Omental fat pad (tissue), 4 donors: ENCODE measurements around the gene MAP3K5. TPM values are rescaled to one million over a fixed set of nuclear protein-coding genes. Genes with fewer than 3 reads are reported as not detected.

Source experiments
- ATAC-seq: fragments of 150-250 bp; one replicate; pipeline ENCODE4 v1.9.1; 2016; ENCODE audit warnings: mild to moderate bottlenecking, moderate library complexity; ENCODE audit not compliant: low FRiP score
- DNase-seq: peaks from one replicate; pipeline ENCODE4 v3.0.0-alpha.2; 2019; ENCODE audit warnings: low spot score
- total RNA-seq, 4 donors: library from RNA; depleted of rRNA; stranded (reverse); fragments of >200 nt; gene quantifications; one replicate each; pipeline ENCODE4 v1.1.0, GENCODE V29; 2016
- TF ChIP-seq, protein P1 (sequence below), 3 donors: fragments of 450-650 bp; IDR thresholded peaks; one replicate each; pipeline ENCODE4 v1.5.1; 2016 to 2017; ENCODE audit warnings: antibody characterized with exemption in 3 of 3, mild to moderate bottlenecking in 3 of 3, moderate library complexity in 2 of 3

The MAP3K5 gene
- total RNA-seq, 4 donors from 2014 or later, result 31.4 to 53.0 (median 47.2) TPM

- ATAC-seq (no peak), DNase-seq (no peak)
- TF ChIP-seq, protein P1, sequence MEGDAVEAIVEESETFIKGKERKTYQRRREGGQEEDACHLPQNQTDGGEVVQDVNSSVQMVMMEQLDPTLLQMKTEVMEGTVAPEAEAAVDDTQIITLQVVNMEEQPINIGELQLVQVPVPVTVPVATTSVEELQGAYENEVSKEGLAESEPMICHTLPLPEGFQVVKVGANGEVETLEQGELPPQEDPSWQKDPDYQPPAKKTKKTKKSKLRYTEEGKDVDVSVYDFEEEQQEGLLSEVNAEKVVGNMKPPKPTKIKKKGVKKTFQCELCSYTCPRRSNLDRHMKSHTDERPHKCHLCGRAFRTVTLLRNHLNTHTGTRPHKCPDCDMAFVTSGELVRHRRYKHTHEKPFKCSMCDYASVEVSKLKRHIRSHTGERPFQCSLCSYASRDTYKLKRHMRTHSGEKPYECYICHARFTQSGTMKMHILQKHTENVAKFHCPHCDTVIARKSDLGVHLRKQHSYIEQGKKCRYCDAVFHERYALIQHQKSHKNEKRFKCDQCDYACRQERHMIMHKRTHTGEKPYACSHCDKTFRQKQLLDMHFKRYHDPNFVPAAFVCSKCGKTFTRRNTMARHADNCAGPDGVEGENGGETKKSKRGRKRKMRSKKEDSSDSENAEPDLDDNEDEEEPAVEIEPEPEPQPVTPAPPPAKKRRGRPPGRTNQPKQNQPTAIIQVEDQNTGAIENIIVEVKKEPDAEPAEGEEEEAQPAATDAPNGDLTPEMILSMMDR (IDR thresholded peaks at IDR 0.05), result no peak
Observed at GRCh38 chr6:136533487-136533886, 258.8 kb downstream of the MAP3K5 start.

DNA sequence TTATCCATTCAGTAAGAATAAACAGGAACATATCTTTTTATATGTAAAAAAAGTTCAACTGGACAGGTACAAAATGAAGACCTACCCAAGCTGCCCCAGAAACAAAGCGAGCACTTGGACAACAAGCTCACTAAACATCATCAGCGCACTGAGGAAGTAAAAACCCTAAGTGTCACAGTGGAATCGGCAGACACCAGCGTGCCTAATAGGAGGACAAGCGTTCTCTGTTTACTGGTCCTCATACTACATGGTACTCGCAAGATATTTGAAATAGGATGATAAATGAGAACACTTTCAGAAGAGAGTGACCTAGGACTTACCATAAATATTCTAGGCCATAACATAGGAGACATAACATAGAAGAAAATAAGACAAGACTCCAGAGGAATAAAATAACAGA is 260.2 kb downstream of the MAP3K5 start:
- TF ChIP-seq, protein P1 (IDR thresholded peaks at IDR 0.05), result no peak
- no peak for DNase-seq
- ATAC-seq, result no peak

DNA sequence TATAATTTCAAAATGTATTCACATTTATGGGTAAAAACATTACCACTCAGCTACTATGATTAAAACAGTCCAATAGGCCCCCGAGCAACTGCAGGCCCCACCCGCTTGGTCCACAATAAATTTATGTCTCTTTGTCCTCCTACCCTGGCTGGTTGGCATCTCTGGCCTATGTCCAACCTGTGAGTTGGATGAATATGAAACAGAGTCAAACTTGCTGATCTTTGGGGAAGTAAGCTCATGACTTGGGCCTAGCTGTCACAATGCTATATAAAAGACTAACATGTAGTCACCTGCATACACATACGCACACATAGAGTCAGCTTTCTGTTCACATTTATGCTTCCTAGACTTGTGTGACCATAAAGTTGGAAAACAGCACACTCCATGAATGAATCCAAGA is 262.6 kb downstream of the MAP3K5 start:
- no peak for ATAC-seq
- no peak for DNase-seq
- TF ChIP-seq, protein P1 (IDR thresholded peaks at IDR 0.05), result no peak

DNA sequence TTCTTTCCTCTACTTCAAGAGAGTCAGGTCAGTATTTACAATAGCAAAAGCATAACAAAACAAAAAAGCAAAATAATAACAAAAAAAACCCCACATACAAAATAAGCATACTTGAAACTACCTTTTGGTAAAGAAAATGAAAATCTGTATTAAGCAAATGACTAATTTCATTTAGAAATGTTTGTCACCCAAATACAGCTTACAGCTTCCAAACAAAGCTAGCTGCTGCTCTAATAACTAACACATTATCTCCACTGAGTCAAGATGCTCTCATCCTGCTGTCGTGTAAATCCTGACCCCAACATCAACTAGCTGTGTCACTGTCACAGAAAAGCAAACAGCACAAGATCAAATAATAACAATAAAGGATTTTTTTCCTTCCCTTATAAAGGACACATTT is 263.8 kb downstream of the MAP3K5 start:
- ATAC-seq, result no peak
- TF ChIP-seq, protein P1 (IDR thresholded peaks at IDR 0.05), result no peak
- DNase-seq, result no peak

GRCh38 chr6:136527831-136528230 is 264.4 kb downstream of the MAP3K5 start:
- no peak for DNase-seq
- TF ChIP-seq, protein P1 (IDR thresholded peaks at IDR 0.05), result no peak
- ATAC-seq, result no peak

GRCh38 chr6:136526937-136527336 is 265.3 kb downstream of the MAP3K5 start:
- ATAC-seq (no peak), DNase-seq (no peak)
- TF ChIP-seq, protein P1 (IDR thresholded peaks at IDR 0.05), result no peak

DNA sequence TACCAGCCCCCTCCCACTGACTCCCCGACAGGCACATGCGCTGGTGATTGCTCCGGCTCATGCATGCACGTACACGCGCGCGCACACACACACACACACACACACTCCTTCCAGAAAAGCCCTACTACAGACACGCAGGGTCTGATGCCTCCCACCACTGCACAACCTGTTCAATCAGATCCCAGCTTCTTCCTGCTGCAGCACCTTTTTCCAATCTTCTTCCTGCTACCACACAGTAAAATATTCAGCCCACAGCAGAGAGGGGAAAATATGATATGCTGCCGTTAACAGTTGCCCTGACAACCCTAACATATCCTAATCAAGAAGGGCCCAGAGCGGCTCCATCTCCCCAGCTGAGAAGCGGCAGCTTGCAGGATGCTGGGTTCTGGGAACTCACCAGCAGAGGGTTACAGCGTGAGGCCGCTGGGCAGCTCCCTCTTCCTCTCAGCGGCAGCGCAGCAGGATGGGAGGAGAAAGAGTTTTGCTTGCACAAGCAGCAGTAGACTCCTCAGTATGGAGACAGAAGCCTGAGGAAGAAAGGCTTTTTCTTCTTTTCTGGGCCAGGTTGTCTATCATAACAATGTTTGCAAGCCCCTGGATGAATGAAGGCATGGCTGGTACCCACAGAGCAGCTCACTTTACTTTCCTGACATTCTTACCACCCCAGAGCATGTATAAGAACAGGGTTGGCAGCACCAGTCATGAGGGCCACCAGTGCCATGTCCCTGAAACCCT is 265.9 kb downstream of the MAP3K5 start:
- TF ChIP-seq, protein P1 (IDR thresholded peaks at IDR 0.05), result no peak
- ATAC-seq, result peak; percentile 82
- DNase-seq, result no peak
